HepG2 (cell line): ENCODE results near the gene SULT1E1. TPM values are rescaled to one million over a fixed set of nuclear protein-coding genes. Genes with fewer than 3 reads are reported as not detected.

Experiments
- BHLHE40 ChIP-seq: IDR thresholded peaks from 2 replicates; pipeline ENCODE4 v1.6.1; 2011; ENCODE audit warnings: low read length, improper control_type of control experiment
- CBX1 ChIP-seq: IDR thresholded peaks from one replicate; pipeline ENCODE4 v1.6.1; 2016; ENCODE audit warnings: antibody characterized with exemption, low read depth
- CEBPB ChIP-seq: IDR thresholded peaks from 2 replicates; pipeline ENCODE4 v1.6.1; 2011; ENCODE audit warnings: low read depth, low read length, improper control_type of control experiment, borderline replicate concordance
- GABPA ChIP-seq, 2 experiments: IDR thresholded peaks; 2 replicates each; pipeline ENCODE4 v1.6.1; 2011 to 2016; ENCODE audit warnings: low read depth in 2 of 2, low read length in 1 of 2, missing biosample characterization in 1 of 2, missing genetic modification characterization in 1 of 2
- JUN ChIP-seq: sonication (generic); formaldehyde crosslinking; IDR thresholded peaks from 2 replicates; pipeline ENCODE4 v1.4.0; 2020; ENCODE audit warnings: mild to moderate bottlenecking, missing genetic modification reagents
- KAT7 ChIP-seq: IDR thresholded peaks from 2 replicates; pipeline ENCODE4 v1.6.1; 2018; ENCODE audit warnings: borderline replicate concordance, missing compliant biosample characterization
- NFKBIZ ChIP-seq: IDR thresholded peaks from 2 replicates; pipeline ENCODE4 v1.6.1; 2018; ENCODE audit warnings: missing genetic modification reagents, missing compliant biosample characterization
- NRL ChIP-seq: sonication (generic); formaldehyde crosslinking; IDR thresholded peaks from 2 replicates; pipeline ENCODE4 v1.5.0; 2020; ENCODE audit warnings: missing genetic modification reagents, mild to moderate bottlenecking, moderate library complexity, borderline replicate concordance
- PRPF4 ChIP-seq: fragments of 200-400 bp; formaldehyde crosslinking; IDR thresholded peaks from 2 replicates; pipeline ENCODE4 v1.6.1; 2016; ENCODE audit warnings: low read length, low read depth; ENCODE audit not compliant: poor library complexity, severe bottlenecking
- RBAK ChIP-seq: sonication (generic); formaldehyde crosslinking; IDR thresholded peaks from 2 replicates; pipeline ENCODE4 v1.5.1; 2020; ENCODE audit warnings: mild to moderate bottlenecking, missing genetic modification reagents
- TEAD2 ChIP-seq: sonication (generic); formaldehyde crosslinking; IDR thresholded peaks from 2 replicates; pipeline ENCODE4 v1.9.0; 2021; ENCODE audit warnings: missing genetic modification reagents
- TP53 ChIP-seq: sonication (generic); formaldehyde crosslinking; conservative IDR thresholded peaks from 2 replicates; pipeline ENCODE4 v1.4.0; 2020; ENCODE audit warnings: missing genetic modification reagents
- ZBTB49 ChIP-seq: sonication (generic); formaldehyde crosslinking; IDR thresholded peaks from 2 replicates; pipeline ENCODE4 v1.4.0; 2020; ENCODE audit warnings: missing genetic modification reagents, borderline replicate concordance
- ZNF17 ChIP-seq: sonication (generic); formaldehyde crosslinking; IDR thresholded peaks from 2 replicates; pipeline ENCODE4 v1.5.0; 2020; ENCODE audit warnings: mild to moderate bottlenecking, missing genetic modification reagents
- ZNF256 ChIP-seq: sonication (generic); formaldehyde crosslinking; conservative IDR thresholded peaks from 2 replicates; pipeline ENCODE4 v1.4.0; 2020; ENCODE audit warnings: missing genetic modification reagents
- polyA plus RNA-seq, 8 experiments: library from polyadenylated mRNA; depleted of rRNA in 3 of 8; stranded (reverse) in 7 of 8; unstranded in 1 of 8; fragments of >200 nt; fragmentation: Illumina TruSeq in 4 of 8; extraction: Trizol in 4 of 8; gene quantifications; 2 replicates each; pipeline versions ENCODE4 v1.2.1 to v1.2.3, GENCODE V29; 2011 to 2016; ENCODE audit warnings: low read depth in 4 of 8, missing spikeins in 1 of 8, mixed read lengths in 1 of 8; ENCODE audit not compliant: insufficient read depth in 1 of 8
- total RNA-seq, 5 experiments: library from RNA; depleted of rRNA; stranded (reverse); fragments of >200 nt; fragmentation: Illumina TruSeq; extraction: Trizol; gene quantifications; 2 replicates each; pipeline ENCODE4 v1.2.3, GENCODE V29; 2016; ENCODE audit warnings: low read depth in 1 of 5
- TF ChIP-seq, protein P1 (sequence below): IDR thresholded peaks from 2 replicates; pipeline ENCODE4 v1.6.1; 2016; ENCODE audit warnings: low read depth, missing genetic modification reagents, missing compliant biosample characterization
- TF ChIP-seq, protein P2 (sequence below): sonication (generic); formaldehyde crosslinking; IDR thresholded peaks from 2 replicates; pipeline ENCODE4 v1.4.0; 2020; ENCODE audit warnings: missing genetic modification reagents
- TF ChIP-seq, protein P3 (sequence below): IDR thresholded peaks from 2 replicates; pipeline ENCODE4 v1.6.1; 2018; ENCODE audit warnings: missing genetic modification reagents, mild to moderate bottlenecking, missing compliant biosample characterization
- TF ChIP-seq, protein P4 (sequence below): sonication (generic); formaldehyde crosslinking; IDR thresholded peaks from 2 replicates; pipeline ENCODE4 v1.4.0; 2020; ENCODE audit warnings: missing genetic modification reagents

Gene SULT1E1
- total and polyA plus RNA-seq, 2 of the 13 experiments (the other 11 are each of a cell fraction or from before 2014, with no cell fraction given) = 1.7 to 3.9 TPM

GRCh38 chr4:69832326-69833030, 27.5 kb downstream of the SULT1E1 start (continued):
- TF ChIP-seq, protein P1, sequence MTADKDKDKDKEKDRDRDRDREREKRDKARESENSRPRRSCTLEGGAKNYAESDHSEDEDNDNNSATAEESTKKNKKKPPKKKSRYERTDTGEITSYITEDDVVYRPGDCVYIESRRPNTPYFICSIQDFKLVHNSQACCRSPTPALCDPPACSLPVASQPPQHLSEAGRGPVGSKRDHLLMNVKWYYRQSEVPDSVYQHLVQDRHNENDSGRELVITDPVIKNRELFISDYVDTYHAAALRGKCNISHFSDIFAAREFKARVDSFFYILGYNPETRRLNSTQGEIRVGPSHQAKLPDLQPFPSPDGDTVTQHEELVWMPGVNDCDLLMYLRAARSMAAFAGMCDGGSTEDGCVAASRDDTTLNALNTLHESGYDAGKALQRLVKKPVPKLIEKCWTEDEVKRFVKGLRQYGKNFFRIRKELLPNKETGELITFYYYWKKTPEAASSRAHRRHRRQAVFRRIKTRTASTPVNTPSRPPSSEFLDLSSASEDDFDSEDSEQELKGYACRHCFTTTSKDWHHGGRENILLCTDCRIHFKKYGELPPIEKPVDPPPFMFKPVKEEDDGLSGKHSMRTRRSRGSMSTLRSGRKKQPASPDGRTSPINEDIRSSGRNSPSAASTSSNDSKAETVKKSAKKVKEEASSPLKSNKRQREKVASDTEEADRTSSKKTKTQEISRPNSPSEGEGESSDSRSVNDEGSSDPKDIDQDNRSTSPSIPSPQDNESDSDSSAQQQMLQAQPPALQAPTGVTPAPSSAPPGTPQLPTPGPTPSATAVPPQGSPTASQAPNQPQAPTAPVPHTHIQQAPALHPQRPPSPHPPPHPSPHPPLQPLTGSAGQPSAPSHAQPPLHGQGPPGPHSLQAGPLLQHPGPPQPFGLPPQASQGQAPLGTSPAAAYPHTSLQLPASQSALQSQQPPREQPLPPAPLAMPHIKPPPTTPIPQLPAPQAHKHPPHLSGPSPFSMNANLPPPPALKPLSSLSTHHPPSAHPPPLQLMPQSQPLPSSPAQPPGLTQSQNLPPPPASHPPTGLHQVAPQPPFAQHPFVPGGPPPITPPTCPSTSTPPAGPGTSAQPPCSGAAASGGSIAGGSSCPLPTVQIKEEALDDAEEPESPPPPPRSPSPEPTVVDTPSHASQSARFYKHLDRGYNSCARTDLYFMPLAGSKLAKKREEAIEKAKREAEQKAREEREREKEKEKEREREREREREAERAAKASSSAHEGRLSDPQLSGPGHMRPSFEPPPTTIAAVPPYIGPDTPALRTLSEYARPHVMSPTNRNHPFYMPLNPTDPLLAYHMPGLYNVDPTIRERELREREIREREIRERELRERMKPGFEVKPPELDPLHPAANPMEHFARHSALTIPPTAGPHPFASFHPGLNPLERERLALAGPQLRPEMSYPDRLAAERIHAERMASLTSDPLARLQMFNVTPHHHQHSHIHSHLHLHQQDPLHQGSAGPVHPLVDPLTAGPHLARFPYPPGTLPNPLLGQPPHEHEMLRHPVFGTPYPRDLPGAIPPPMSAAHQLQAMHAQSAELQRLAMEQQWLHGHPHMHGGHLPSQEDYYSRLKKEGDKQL (CRISPR knock-in tag) = peak; percentile 92
- TF ChIP-seq JUN (CRISPR knock-in tag) = peak; percentile 78; the same call in 1 of the 2 replicates
- TF ChIP-seq, protein P2, sequence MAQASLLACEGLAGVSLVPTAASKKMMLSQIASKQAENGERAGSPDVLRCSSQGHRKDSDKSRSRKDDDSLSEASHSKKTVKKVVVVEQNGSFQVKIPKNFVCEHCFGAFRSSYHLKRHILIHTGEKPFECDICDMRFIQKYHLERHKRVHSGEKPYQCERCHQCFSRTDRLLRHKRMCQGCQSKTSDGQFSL (CRISPR knock-in tag) = peak; percentile 99
- no peak for TF ChIP-seq GABPA (IDR thresholded peaks at IDR 0.05; ENCODE audit: low read depth, low read length)
- TF ChIP-seq GABPA (CRISPR knock-in tag; IDR thresholded peaks at IDR 0.05; ENCODE audit: low read depth) = peak; percentile 55; the same call in 1 of the 2 replicates
- peak; percentile 48 for TF ChIP-seq BHLHE40
- peak; percentile 94; the same call in 1 of the 2 replicates for TF ChIP-seq NFKBIZ (CRISPR knock-in tag)
- no peak for TF ChIP-seq ZBTB49 (CRISPR knock-in tag)
- TF ChIP-seq KAT7 (CRISPR knock-in tag) = no peak; the same call in 1 of the 2 replicates
- TF ChIP-seq CBX1 = no peak
- TF ChIP-seq, protein P3, sequence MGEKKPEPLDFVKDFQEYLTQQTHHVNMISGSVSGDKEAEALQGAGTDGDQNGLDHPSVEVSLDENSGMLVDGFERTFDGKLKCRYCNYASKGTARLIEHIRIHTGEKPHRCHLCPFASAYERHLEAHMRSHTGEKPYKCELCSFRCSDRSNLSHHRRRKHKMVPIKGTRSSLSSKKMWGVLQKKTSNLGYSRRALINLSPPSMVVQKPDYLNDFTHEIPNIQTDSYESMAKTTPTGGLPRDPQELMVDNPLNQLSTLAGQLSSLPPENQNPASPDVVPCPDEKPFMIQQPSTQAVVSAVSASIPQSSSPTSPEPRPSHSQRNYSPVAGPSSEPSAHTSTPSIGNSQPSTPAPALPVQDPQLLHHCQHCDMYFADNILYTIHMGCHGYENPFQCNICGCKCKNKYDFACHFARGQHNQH (CRISPR knock-in tag) = peak; percentile 76
- no peak for TF ChIP-seq ZNF17
- no peak for TF ChIP-seq RBAK (CRISPR knock-in tag)
- no peak for TF ChIP-seq TEAD2 (CRISPR knock-in tag)
- TF ChIP-seq ZNF256 = no peak
- TF ChIP-seq CEBPB = peak; percentile 66
- TF ChIP-seq NRL = no peak
- TF ChIP-seq, protein P4, sequence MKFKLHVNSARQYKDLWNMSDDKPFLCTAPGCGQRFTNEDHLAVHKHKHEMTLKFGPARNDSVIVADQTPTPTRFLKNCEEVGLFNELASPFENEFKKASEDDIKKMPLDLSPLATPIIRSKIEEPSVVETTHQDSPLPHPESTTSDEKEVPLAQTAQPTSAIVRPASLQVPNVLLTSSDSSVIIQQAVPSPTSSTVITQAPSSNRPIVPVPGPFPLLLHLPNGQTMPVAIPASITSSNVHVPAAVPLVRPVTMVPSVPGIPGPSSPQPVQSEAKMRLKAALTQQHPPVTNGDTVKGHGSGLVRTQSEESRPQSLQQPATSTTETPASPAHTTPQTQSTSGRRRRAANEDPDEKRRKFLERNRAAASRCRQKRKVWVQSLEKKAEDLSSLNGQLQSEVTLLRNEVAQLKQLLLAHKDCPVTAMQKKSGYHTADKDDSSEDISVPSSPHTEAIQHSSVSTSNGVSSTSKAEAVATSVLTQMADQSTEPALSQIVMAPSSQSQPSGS (CRISPR knock-in tag) = 0 out of 2 replicates have a peak, but pooled peaks have one; percentile 42
- TF ChIP-seq TP53 (CRISPR knock-in tag) = peak; percentile 96
- TF ChIP-seq PRPF4 = no peak
